ENCODE measurements around the gene CELF1. TPM values are rescaled to one million over a fixed set of nuclear protein-coding genes. Genes with fewer than 3 reads are reported as not detected.

CELF1 gene
- total RNA-seq, 1 donor from 2014 or later: 173 TPM

DNA sequence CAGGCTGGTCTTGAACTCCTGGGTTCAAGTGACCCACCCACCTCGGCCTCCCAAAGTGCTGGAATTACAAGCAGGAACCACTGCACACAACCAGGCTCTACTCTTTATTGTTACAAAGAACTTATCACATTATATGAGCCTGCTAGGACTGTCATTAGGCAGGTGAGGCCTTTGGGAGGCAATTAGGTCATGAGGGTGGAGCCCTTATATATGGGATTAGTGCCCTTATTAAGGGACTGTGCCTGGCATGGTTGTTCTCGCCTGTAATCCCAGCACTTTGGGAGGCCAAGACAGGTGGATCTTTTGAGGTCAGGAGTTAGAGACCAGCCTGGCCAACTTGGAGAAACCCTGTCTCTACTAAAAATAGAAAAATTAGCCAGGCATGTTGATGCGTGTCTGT lies 116.2 kb downstream of the CELF1 start:
- TF ChIP-seq, protein P1, sequence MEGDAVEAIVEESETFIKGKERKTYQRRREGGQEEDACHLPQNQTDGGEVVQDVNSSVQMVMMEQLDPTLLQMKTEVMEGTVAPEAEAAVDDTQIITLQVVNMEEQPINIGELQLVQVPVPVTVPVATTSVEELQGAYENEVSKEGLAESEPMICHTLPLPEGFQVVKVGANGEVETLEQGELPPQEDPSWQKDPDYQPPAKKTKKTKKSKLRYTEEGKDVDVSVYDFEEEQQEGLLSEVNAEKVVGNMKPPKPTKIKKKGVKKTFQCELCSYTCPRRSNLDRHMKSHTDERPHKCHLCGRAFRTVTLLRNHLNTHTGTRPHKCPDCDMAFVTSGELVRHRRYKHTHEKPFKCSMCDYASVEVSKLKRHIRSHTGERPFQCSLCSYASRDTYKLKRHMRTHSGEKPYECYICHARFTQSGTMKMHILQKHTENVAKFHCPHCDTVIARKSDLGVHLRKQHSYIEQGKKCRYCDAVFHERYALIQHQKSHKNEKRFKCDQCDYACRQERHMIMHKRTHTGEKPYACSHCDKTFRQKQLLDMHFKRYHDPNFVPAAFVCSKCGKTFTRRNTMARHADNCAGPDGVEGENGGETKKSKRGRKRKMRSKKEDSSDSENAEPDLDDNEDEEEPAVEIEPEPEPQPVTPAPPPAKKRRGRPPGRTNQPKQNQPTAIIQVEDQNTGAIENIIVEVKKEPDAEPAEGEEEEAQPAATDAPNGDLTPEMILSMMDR (IDR thresholded peaks at IDR 0.05): no peak
- no peak for TF ChIP-seq EZH2phosphoT487 (IDR thresholded peaks at IDR 0.05)
- no peak for TF ChIP-seq EZH2 (IDR thresholded peaks at IDR 0.05)
- no peaks in the 10 kb centered on the region for H4K20me1 ChIP-seq (ENCODE audit: low read depth)
- H3K27ac Mint-ChIP-seq: no peak overlapping the region

DNA sequence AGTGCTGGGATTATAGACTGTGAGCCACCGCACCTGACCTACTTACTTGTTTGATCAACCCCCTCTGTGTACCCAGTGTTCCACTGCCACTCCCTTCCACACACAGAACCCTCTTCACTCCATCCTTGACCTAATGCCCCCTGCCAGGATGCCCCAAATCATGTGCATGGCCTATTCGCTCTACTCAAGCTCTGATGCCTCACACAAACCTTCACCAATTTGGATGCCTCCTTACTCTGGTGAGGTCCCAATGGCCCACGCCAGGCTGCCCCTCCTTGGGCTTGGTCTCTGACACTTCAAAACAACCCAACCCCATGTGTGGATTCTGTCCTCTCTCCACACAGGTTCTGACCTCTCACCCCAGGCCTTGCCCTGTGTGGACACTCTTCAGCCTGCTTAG lies 117.2 kb downstream of the CELF1 start:
- DNase-seq (ENCODE audit: low spot score): no peak
- Histone ChIP-seq H2AFZ (replicated peaks) (no peak overlapping the region), H3K9ac (no peak overlapping the region)

More for the DNA sequence above, 116.2 kb downstream of the CELF1 start:
- Histone ChIP-seq H3F3A (ENCODE audit: low read depth) (no peaks in the 10 kb centered on the region), H3K4me1 (no peaks in the 10 kb centered on the region), H3K27ac (no peak overlapping the region), H3K36me3 (no peaks in the 10 kb centered on the region), H2AFZ (replicated peaks) (no peak overlapping the region), H3K4me2 (no peak overlapping the region), H3K9ac (no peak overlapping the region), H3K9me3 (ENCODE audit: low read depth) (no peaks in the 10 kb centered on the region), H3K27me3 (no peaks in the 10 kb centered on the region), H3K4me3 (no peak overlapping the region), H3K79me2 (ENCODE audit: low read depth) (no peaks in the 10 kb centered on the region)
- Mint-ChIP-seq H3K9me3 (no peaks in the 10 kb centered on the region), H3K27me3 (ENCODE audit: insufficient read depth, low read depth) (peaks cover 3% of the 10 kb centered on the region), H3K36me3 (no peaks in the 10 kb centered on the region), H3K4me3 (no peak overlapping the region), H3K4me1 (peaks cover 4% of the 10 kb centered on the region)
- DNase-seq (ENCODE audit: low spot score): no peak

DNA sequence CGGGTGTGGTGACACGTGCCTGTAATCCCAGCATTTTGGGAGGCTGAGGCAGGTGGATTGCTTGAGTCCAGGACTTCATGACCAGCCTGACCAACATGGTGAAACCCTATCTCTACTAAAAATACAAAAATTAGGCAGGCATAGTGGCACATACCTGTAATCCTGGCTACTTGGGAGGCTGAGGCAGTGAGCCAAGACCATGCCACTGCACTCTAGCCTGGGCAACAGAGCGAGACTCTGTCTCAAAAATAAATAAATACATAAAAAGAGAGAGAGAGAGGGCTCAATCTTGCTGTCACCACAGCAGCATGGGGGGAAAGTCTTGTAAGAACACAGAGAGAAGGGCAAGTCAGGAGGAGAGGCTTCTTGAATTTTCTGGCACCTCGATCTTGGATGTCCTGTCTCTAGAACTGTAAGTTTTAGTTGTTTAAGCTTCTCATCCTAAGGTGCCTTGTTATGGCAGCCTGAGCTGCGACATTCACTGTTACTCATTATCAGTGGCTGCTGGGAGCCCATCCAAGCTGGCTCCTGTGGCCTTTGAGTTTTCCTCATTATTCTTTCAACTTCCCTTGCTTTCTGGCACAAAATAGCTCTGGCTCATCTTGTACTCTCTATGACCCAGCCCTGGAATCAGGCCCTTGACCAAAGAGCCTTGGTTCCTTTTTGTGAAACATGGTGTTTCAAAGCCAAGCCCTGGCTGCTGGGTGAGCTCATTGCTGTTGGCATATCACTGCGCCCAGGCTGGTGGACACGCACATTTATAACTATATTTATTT lies 118.7 kb downstream of the CELF1 start:
- no peak overlapping the region for H3K9ac ChIP-seq
- no peaks in the 10 kb centered on the region for H3F3A ChIP-seq (ENCODE audit: low read depth)
- no peaks in the 10 kb centered on the region for H3K79me2 ChIP-seq (ENCODE audit: low read depth)
- Mint-ChIP-seq H3K9me3 (no peaks in the 10 kb centered on the region), H3K4me1 (peaks cover 4% of the 10 kb centered on the region), H3K27me3 (ENCODE audit: insufficient read depth, low read depth) (peaks cover 2% of the 10 kb centered on the region), H3K27ac (no peak overlapping the region), H3K36me3 (no peaks in the 10 kb centered on the region), H3K4me3 (no peak overlapping the region)
- no peak overlapping the region for H3K4me2 ChIP-seq
- H3K4me1 ChIP-seq: no peaks in the 10 kb centered on the region
- no peak for TF ChIP-seq EZH2 (IDR thresholded peaks at IDR 0.05)
- TF ChIP-seq EZH2phosphoT487 (IDR thresholded peaks at IDR 0.05): no peak
- TF ChIP-seq, protein P1 (IDR thresholded peaks at IDR 0.05): no peak
- H4K20me1 ChIP-seq (ENCODE audit: low read depth): no peaks in the 10 kb centered on the region
- no peaks in the 10 kb centered on the region for H3K9me3 ChIP-seq (ENCODE audit: low read depth)
- H3K27me3 ChIP-seq: no peaks in the 10 kb centered on the region
- no peaks in the 10 kb centered on the region for H3K36me3 ChIP-seq
- H3K27ac ChIP-seq: no peak overlapping the region
- DNase-seq (ENCODE audit: low spot score): no peak
- no peak overlapping the region for H2AFZ ChIP-seq (replicated peaks)
- H3K4me3 ChIP-seq: no peak overlapping the region

More for the DNA sequence above, 117.2 kb downstream of the CELF1 start:
- no peak overlapping the region for H3K4me3 Mint-ChIP-seq
- Histone ChIP-seq H3K9me3 (ENCODE audit: low read depth) (no peaks in the 10 kb centered on the region), H3K4me2 (no peak overlapping the region), H3K4me1 (no peaks in the 10 kb centered on the region), H3F3A (ENCODE audit: low read depth) (no peaks in the 10 kb centered on the region), H4K20me1 (ENCODE audit: low read depth) (no peaks in the 10 kb centered on the region), H3K36me3 (no peaks in the 10 kb centered on the region), H3K27ac (no peak overlapping the region), H3K4me3 (no peak overlapping the region), H3K79me2 (ENCODE audit: low read depth) (no peaks in the 10 kb centered on the region), H3K27me3 (no peaks in the 10 kb centered on the region)
- H3K9me3 Mint-ChIP-seq: no peaks in the 10 kb centered on the region
- H3K36me3 Mint-ChIP-seq: no peaks in the 10 kb centered on the region
- peak overlapping the region; percentile 45 for H3K27ac Mint-ChIP-seq
- TF ChIP-seq EZH2phosphoT487 (IDR thresholded peaks at IDR 0.05): no peak
- H3K4me1 Mint-ChIP-seq: peaks cover 4% of the 10 kb centered on the region
- H3K27me3 Mint-ChIP-seq (ENCODE audit: insufficient read depth, low read depth): peaks cover 2% of the 10 kb centered on the region

DNA sequence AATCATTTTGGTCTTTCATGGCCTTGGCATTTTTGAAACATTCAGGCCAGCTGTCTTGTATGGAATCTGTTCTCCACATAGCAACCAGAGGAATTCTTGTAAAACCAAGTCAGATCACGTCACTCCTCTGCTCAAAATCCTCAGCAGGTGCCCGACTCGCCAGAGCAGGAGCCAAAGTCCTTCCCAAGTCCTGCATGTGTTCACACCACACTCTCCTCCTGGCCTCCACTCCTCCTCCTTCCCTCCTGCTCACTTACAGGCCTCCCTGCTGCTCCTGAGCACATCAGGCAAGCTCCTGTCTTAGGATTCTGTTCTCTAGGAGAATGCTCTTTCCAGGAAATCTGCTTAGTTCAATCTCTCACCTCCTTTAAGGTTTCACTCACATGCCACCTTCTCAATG lies 119.8 kb downstream of the CELF1 start:
- Mint-ChIP-seq H3K4me1 (peaks cover 4% of the 10 kb centered on the region), H3K9me3 (no peaks in the 10 kb centered on the region), H3K27ac (peak overlapping the region; percentile 80), H3K27me3 (ENCODE audit: insufficient read depth, low read depth) (peaks cover 2% of the 10 kb centered on the region), H3K36me3 (no peaks in the 10 kb centered on the region), H3K4me3 (no peak overlapping the region)
- Histone ChIP-seq H2AFZ (replicated peaks) (no peak overlapping the region), H3K4me3 (no peak overlapping the region), H3K27me3 (no peaks in the 10 kb centered on the region), H4K20me1 (ENCODE audit: low read depth) (no peaks in the 10 kb centered on the region), H3K9me3 (ENCODE audit: low read depth) (no peaks in the 10 kb centered on the region), H3K9ac (no peak overlapping the region), H3K4me2 (no peak overlapping the region), H3F3A (ENCODE audit: low read depth) (no peaks in the 10 kb centered on the region), H3K36me3 (no peaks in the 10 kb centered on the region), H3K27ac (no peak overlapping the region), H3K79me2 (ENCODE audit: low read depth) (no peaks in the 10 kb centered on the region), H3K4me1 (no peaks in the 10 kb centered on the region)
- DNase-seq (ENCODE audit: low spot score): no peak
- no peak for TF ChIP-seq EZH2phosphoT487 (IDR thresholded peaks at IDR 0.05)

Measured in neural progenitor cell (in vitro differentiated cells).